WTC11 (cell line): ENCODE results near the gene C11orf54.

Experiments used
- ATF3 ChIP-seq: sonication (generic); formaldehyde crosslinking; conservative IDR thresholded peaks from 2 replicates; pipeline ENCODE4 v1.8.1; 2022; ENCODE audit warnings: mild to moderate bottlenecking, missing genetic modification reagents
- CTCF ChIP-seq: fragments of 200-600 bp; IDR thresholded peaks from 2 replicates; pipeline ENCODE4 v1.8.0; 2022; ENCODE audit warnings: antibody characterized with exemption
- HMGXB4 ChIP-seq: sonication (generic); formaldehyde crosslinking; IDR thresholded peaks from 2 replicates; pipeline ENCODE4 v1.8.1; 2023; ENCODE audit warnings: mild to moderate bottlenecking, moderate library complexity, missing genetic modification reagents
- IRF2 ChIP-seq: sonication (generic); formaldehyde crosslinking; IDR thresholded peaks from 2 replicates; pipeline ENCODE4 v1.8.0; 2022; ENCODE audit warnings: low read depth, missing genetic modification reagents, borderline replicate concordance
- NR3C1 ChIP-seq: sonication (generic); formaldehyde crosslinking; conservative IDR thresholded peaks from 2 replicates; pipeline ENCODE4 v1.8.1; 2023; ENCODE audit warnings: low read depth, mild to moderate bottlenecking, missing genetic modification reagents
- SP1 ChIP-seq: sonication (generic); formaldehyde crosslinking; conservative IDR thresholded peaks from 2 replicates; pipeline ENCODE4 v1.8.1; 2022; ENCODE audit warnings: missing genetic modification reagents

GRCh38 chr11:93766504-93766903 is 25.0 kb downstream of the C11orf54 start:
- TF ChIP-seq CTCF (no peak), ATF3 (CRISPR knock-in tag) (no peak), IRF2 (no peak), HMGXB4 (CRISPR knock-in tag) (no peak), NR3C1 (CRISPR knock-in tag) (no peak), SP1 (CRISPR knock-in tag) (no peak)
